SU-DHL-6 (cell line): ENCODE results near the gene FNDC11.

Source experiments
- CTCF ChIP-seq: fragments of 200-600 bp; sonication (generic); IDR thresholded peaks from one replicate; pipeline ENCODE4 v1.5.1; 2017; ENCODE audit warnings: antibody characterized with exemption, mild to moderate bottlenecking, low read length, moderate library complexity; ENCODE audit not compliant: insufficient read depth, poor library complexity, severe bottlenecking
- EZH2phosphoT487 ChIP-seq: fragments of 200-600 bp; sonication (generic), shearing (Covaris generic); conservative IDR thresholded peaks from 2 replicates; pipeline ENCODE4 v1.6.1; 2018; ENCODE audit warnings: mild to moderate bottlenecking, antibody characterized with exemption, low read length, moderate library complexity, mixed read lengths

DNA sequence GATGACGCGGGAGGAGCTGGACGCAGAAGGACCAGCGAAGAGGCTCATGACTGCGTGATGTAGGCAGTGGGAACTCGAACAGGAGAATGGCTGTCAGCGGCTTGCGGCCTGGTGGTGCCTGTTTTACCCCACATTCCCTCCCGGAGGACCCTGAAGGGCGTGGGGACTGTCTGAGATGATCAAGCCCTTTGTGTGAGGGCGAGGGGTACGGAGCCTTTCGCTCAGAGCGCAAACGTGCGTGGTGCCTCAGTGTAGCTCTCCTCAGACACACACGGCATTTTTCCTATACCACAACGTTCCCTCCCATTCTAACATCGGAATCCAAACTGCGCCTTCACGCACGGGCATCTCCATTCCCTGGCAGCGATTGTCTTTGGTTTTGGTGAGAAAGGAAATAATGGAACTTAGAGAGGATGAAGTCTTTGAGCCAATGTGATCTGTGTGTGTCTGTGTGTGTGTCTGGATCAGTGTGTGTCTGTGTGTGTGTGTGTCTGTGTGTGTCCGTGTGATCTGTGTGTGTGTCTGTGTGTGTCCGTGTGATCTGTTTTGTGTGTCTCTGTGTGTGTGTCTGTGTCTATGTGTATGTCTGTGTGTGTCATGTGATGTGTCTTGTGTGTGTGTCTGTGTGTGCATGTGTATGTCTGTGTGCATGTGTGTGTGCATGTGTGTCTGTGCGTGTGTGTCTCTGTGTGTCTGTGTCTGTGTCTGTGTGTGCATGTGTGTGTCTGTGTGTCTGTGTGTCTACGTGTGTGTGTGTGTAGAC lies 22.1 kb upstream of the FNDC11 start:
- TF ChIP-seq EZH2phosphoT487 (no peak), CTCF (no peak)
